Activated naive CD8-positive, alpha-beta T cell treated with anti-CD3 and anti-CD28 coated beads, Interleukin-2, amount 50 U/mL, for 24 hours (primary cell): ENCODE data around the gene CLDN6.
A peak's percentile ranks its signal among the peaks of the same experiment; 100 is the strongest.

Experiments
- ATAC-seq: fragments of 150-1000 bp; cut with Tn5 transposase; one replicate; pipeline ENCODE4 v1.10.0; 2021
- DNase-seq: peaks from one replicate; pipeline ENCODE4 v3.0.0; 2021
- H3K27ac Mint-ChIP-seq: one replicate; pipeline ENCODE4 v1.8.0; 2021; ENCODE audit warnings: mild to moderate bottlenecking, mixed read lengths
- H3K27me3 Mint-ChIP-seq: one replicate; pipeline ENCODE4 v1.8.0; 2021; ENCODE audit warnings: mixed read lengths
- H3K36me3 Mint-ChIP-seq: one replicate; pipeline ENCODE4 v1.8.0; 2021; ENCODE audit warnings: low read depth, mixed read lengths
- H3K4me1 Mint-ChIP-seq: one replicate; pipeline ENCODE4 v1.8.0; 2021; ENCODE audit warnings: mixed read lengths
- H3K4me3 Mint-ChIP-seq: one replicate; pipeline ENCODE4 v1.8.0; 2021; ENCODE audit warnings: mild to moderate bottlenecking, moderate library complexity, mixed read lengths
- H3K9me3 Mint-ChIP-seq: one replicate; pipeline ENCODE4 v1.8.0; 2021; ENCODE audit warnings: mixed read lengths

CLDN6 gene

DNA sequence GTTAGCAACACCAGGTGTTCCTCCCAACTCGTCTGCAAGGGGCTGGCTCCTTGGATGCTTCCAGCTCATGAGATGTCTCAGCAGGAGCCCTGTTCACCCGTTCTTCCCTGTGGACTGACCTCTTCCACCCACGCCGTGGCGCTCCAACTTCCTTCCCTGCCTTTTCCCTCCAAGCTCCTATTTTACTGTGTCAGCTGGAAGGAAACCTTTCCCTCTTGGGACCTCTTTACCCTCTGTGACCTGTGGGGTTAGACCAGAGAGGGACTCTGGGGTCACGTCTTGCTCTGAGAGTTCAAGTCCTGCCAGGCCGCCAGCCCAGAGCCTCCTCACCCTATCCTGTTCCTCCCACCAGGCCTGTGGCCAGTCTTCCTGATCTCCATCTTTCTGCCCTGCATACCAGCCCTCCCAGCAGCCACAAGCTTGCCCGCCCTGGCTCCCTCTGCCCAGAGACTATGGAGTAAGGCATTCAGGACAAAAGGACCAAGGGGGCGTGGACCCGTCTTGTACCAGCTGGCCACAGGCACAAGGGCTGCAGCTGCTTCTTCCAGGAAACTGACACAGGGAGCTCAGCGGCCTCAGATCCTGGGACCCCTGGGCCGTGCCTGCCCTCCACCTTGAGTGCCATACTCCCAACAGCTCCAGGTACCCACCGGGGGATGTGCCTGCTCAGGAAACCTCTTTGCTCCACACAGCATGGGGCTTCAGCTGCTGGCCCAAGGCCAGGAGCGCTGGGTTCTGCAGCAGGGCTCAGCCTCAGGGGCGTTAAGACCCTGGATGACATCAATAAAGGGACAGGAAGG is 45.8 kb downstream of the CLDN6 start:
- Mint-ChIP-seq H3K9me3 (no peaks in the 10 kb centered on the region), H3K4me1 (peaks cover 20% of the 10 kb centered on the region), H3K36me3 (peaks cover 18% of the 10 kb centered on the region), H3K4me3 (peak overlapping the region; percentile 42), H3K27me3 (peaks cover 10% of the 10 kb centered on the region), H3K27ac (peak overlapping the region; percentile 59)
- no peak for ATAC-seq
- no peak for DNase-seq

DNA sequence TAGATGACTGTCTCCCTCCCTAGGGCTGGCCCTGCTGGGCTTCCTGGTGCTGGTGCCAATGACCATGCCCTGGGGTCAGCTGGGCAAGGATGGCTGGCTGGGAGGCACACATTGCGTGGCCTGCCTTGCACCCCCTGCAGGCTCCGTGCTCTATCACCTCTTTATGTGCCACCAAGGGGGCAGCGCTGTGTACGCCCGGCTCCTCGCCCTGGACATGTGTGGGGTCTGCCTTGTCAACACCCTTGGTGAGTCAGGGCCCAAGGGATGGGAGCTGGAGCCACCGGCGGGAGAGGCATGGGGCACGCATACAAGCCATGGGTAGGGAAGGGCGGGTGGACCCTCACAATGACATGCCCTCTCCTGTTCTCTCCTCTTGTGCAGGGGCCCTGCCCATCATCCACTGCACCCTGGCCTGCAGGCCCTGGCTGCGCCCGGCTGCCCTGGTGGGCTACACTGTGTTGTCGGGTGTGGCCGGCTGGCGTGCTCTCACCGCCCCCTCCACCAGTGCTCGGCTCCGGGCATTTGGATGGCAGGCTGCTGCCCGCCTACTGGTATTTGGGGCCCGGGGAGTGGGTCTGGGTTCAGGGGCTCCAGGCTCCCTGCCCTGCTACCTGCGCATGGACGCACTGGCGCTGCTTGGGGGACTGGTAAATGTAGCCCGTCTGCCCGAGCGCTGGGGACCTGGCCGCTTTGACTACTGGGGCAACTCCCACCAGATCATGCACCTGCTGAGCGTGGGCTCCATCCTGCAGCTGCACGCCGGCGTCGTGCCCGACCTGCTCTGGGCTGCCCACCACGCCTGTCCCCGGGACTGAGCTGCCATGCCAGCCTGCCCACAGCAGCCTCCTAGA is 46.6 kb downstream of the CLDN6 start:
- ATAC-seq (no peak), DNase-seq (no peak)
- Mint-ChIP-seq H3K9me3 (no peaks in the 10 kb centered on the region), H3K4me1 (peaks cover 20% of the 10 kb centered on the region), H3K27me3 (peaks cover 12% of the 10 kb centered on the region), H3K36me3 (peaks cover 18% of the 10 kb centered on the region), H3K27ac (no peak overlapping the region), H3K4me3 (peak overlapping the region; percentile 74)

DNA sequence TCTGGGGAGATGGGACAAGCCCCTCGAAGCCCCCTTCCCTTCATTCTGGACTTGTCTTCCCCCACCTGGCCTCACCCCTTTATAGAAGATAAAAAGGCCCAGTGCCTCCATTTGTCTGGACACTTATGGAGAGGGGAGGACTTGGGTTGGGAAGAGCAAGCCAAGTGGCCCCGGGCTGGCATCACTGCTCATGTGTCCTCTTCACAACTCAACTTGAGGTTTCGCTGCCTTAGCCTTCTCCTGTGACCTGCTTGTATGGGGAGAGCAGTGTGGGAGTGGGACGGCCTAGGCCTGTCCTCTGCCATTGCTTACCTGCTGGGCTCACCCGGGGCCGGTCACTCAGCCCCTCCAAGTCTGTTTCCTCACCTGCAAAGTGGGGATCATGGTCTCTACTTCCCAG is 47.4 kb downstream of the CLDN6 start:
- no peaks in the 10 kb centered on the region for H3K9me3 Mint-ChIP-seq
- peaks cover 18% of the 10 kb centered on the region for H3K36me3 Mint-ChIP-seq
- peak overlapping the region; percentile 74 for H3K4me3 Mint-ChIP-seq
- H3K27ac Mint-ChIP-seq: no peak overlapping the region
- DNase-seq (no peak), ATAC-seq (no peak)
- H3K27me3 Mint-ChIP-seq: peaks cover 19% of the 10 kb centered on the region
- peaks cover 24% of the 10 kb centered on the region for H3K4me1 Mint-ChIP-seq

DNA sequence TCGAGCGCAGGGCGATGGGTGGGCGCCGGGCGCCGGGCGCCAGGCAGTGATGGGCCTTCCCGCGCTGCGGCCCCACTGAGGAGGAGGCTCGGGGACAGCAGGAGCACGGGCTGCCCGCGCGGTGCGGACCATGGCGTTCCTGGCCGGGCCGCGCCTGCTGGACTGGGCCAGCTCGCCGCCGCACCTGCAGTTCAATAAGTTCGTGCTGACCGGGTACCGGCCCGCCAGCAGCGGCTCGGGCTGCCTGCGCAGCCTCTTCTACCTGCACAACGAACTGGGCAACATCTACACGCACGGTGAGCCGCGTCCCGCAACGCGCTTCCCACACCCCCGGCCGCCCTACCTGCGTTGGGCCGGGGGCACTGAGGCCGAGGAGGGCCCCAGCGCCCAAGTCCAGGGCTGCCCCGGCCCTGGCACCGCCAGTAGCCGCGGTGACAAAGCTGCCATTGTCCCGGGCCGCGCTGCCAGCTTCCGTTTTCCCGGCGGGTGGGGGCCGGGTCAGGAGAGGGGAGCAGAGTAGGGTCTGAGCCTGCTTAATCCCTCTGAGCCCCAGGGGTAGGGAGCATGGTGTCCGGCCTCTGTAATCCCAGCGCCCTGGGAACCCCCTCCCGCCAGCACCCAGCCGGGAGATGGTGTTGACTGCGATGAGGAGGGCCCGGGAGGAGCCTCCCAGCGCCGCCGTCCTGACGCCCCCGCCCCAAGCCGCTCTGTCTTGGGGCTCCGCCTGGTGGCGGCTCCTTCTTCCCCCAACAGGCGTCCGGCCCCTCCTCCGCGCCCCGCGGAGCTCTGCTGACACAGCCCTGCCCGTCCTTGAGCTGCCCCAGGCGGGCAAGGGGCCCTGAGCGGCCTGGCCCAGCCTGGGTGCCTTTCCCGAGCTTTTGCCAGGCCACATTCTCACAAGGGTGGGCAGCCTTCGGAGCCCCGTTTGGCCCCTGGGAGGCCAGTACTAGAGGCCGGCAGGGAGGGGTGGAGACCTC is 48.1 kb downstream of the CLDN6 start:
- no peaks in the 10 kb centered on the region for H3K9me3 Mint-ChIP-seq
- peaks cover 18% of the 10 kb centered on the region for H3K36me3 Mint-ChIP-seq
- H3K4me3 Mint-ChIP-seq: peak overlapping the region; percentile 74
- H3K4me1 Mint-ChIP-seq: peaks cover 28% of the 10 kb centered on the region
- DNase-seq: peak; percentile 90
- H3K27ac Mint-ChIP-seq: no peak overlapping the region
- peak; percentile 78 for ATAC-seq
- H3K27me3 Mint-ChIP-seq: peaks cover 24% of the 10 kb centered on the region

DNA sequence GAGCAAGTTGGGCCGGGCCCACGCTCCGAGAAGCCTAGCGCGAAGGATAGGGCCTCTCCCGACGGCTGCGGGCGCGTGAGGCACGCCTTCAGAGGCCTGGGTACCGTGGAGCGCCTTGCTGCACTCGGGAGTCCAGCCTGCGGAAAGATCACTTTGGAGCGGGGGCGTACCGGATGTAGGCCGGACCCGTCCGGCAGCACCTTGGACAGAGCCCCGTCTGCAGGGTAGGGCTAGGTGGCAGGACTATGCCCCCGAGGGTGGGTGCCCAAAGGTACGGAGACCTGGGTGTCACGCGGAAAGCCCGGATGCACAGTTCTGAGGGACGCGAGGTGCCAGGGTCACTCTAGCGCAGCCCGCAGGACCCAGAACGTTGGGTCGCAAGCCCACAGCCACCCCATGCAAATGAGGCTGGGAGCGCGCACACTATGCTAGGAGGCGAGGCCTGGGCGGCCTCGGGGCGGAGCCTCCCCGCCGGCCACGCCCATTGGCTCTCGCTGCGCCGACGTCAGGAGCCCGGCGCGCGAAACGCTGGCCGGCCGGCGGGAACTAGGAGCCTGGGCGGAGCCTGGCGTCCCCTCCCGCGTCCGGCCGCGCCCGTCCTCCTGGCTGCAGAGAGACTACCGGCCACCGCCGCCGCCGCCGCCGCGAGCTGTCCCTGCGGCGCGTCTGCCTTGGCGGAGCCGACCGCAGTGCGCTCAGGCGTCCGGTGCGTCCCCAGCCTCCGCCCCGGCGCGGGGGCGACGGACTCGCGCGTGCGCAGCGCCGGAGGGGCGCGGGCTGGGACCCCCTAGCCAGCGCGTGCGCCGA is 49.0 kb downstream of the CLDN6 start, which contains the start of gene PAQR4:
PAQR4 (plus strand) TSS at position 611 of the 807 bp plus-strand sequence. CDS start 327 bp downstream, outside the sequence.
- Mint-ChIP-seq H3K4me3 (peak within 1 kb of the TSS; percentile 74), H3K27ac (no peak within 1 kb of the TSS), H3K27me3 (peaks cover 27% of the 10 kb centered on the region), H3K4me1 (peaks cover 31% of the 10 kb centered on the region), H3K36me3 (peaks cover 18% of the 10 kb centered on the region), H3K9me3 (no peaks in the 10 kb centered on the region)
- DNase-seq: peak; percentile 88
- peak; percentile 68 for ATAC-seq

DNA sequence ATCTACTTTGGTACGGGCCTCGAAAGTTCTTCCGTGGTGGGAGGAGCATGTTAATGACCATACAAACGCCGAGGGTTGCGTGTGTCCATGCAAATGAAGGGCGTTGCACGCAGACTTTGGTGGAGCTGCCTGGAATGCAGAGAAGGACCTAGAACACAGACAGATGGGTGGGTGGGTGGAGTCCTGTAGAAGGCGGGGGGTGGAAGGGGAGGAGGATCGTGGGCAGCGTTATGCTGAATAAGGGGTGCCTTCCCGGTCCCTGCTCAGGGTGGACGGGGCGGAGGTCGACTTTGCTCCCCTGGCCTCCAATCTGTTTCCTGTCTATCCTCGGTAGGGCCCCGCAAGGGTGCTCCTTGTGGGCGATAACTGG is 49.6 kb downstream of the CLDN6 start:
- no peak for DNase-seq
- ATAC-seq: no peak
- no peak overlapping the region for H3K27ac Mint-ChIP-seq
- H3K27me3 Mint-ChIP-seq: peaks cover 30% of the 10 kb centered on the region
- H3K9me3 Mint-ChIP-seq: no peaks in the 10 kb centered on the region
- H3K36me3 Mint-ChIP-seq: peaks cover 17% of the 10 kb centered on the region
- peak overlapping the region; percentile 69 for H3K4me3 Mint-ChIP-seq
- H3K4me1 Mint-ChIP-seq: peaks cover 34% of the 10 kb centered on the region

DNA sequence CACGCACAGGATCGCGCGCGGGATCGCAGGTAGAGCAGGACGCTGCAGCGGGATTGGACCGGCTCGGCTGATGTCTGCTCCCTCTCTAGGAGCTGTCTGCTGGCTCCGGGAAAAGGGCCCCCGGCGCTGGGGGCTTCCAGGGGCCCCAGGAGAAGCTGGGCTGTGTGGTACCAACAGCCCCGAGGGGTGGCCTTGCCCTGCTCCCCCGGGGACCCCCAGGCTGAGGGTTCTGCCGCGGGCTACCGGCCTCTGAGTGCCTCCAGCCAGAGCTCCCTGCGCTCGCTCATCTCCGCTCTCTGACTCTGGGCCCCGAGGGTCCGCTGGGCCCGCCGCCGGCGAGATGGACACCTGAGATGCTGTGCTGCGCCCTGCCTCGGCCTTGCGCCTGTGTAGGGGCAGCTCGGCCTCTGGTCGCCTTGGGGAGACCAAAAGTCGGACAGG is 50.2 kb downstream of the CLDN6 start:
- H3K36me3 Mint-ChIP-seq: peaks cover 15% of the 10 kb centered on the region
- peaks cover 32% of the 10 kb centered on the region for H3K27me3 Mint-ChIP-seq
- no peaks in the 10 kb centered on the region for H3K9me3 Mint-ChIP-seq
- no peak overlapping the region for H3K4me3 Mint-ChIP-seq
- H3K27ac Mint-ChIP-seq: no peak overlapping the region
- DNase-seq: no peak
- peaks cover 37% of the 10 kb centered on the region for H3K4me1 Mint-ChIP-seq
- ATAC-seq: no peak

DNA sequence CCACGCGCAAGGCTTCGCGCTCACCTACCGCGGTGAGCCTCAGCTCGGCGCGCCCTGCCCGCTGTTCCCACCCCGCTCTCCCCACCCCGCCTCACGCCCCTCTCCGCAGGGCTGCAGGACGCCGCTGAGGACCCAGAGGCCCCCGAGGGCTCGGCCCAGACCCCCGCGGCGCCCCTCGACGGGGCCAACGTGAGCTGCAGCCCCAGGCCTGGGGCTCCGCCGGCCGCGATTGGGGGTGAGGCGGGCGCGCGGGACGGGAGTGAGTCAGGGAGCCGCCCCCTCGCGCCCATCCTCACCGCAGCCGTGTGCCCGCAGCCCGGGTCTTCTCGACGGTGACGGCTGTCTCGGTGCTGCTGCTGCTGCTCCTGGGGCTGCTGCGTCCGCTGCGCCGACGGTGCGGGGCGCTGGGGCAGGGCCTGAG is 50.8 kb downstream of the CLDN6 start:
- H3K4me1 Mint-ChIP-seq: peaks cover 37% of the 10 kb centered on the region
- no peak overlapping the region for H3K4me3 Mint-ChIP-seq

DNA sequence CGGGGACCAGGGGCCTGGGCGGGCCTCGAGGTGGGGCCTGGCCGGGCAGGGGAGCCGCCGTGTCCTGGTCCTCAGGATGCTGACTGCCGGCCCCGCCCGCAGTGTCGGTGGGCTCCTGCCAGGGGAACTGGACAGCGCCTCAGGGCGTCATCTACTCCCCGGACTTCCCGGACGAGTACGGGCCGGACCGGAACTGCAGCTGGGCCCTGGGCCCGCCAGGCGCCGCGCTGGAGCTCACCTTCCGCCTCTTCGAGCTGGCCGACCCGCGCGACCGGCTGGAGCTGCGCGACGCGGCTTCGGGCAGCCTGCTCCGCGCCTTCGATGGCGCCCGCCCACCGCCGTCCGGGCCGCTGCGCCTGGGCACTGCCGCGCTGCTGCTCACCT is 51.2 kb downstream of the CLDN6 start:
- peaks cover 5% of the 10 kb centered on the region for H3K36me3 Mint-ChIP-seq
- ATAC-seq: no peak
- no peaks in the 10 kb centered on the region for H3K9me3 Mint-ChIP-seq
- peaks cover 39% of the 10 kb centered on the region for H3K27me3 Mint-ChIP-seq
- peaks cover 37% of the 10 kb centered on the region for H3K4me1 Mint-ChIP-seq
- H3K4me3 Mint-ChIP-seq: no peak overlapping the region
- no peak for DNase-seq
- no peak overlapping the region for H3K27ac Mint-ChIP-seq

More for the DNA sequence above, 50.8 kb downstream of the CLDN6 start:
- H3K36me3 Mint-ChIP-seq: peaks cover 9% of the 10 kb centered on the region
- H3K9me3 Mint-ChIP-seq: no peaks in the 10 kb centered on the region
- ATAC-seq: no peak
- H3K27me3 Mint-ChIP-seq: peaks cover 36% of the 10 kb centered on the region
- no peak for DNase-seq
- H3K27ac Mint-ChIP-seq: no peak overlapping the region

DNA sequence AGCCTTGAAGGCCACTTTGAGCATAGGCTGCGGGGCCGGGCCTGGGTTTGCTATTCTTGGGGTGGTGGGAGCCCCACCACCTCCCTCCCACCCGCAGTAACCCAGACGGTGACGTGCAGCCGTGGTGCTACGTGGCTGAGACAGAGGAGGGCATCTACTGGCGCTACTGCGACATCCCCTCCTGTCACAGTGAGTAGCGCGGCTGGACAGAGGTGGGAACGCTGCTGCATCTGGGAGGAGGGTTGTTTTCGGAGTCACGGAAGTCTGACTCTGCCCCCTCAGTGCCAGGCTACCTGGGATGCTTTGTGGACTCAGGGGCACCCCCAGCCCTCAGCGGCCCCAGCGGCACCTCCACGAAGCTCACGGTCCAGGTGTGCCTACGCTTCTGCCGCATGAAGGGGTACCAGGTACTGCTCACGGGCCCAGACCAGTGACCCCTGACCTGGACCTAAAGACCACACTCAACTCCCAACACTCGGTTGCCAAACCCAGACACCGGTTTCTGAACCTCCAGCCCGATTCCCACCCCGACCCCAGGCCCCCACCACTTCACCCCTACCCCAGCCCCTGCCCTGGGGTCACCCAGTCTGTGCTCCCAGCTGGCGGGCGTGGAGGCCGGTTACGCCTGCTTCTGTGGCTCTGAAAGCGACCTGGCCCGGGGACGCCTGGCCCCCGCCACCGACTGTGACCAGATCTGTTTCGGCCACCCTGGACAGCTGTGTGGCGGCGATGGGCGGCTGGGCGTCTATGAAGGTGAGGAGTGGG is 51.8 kb downstream of the CLDN6 start:
- Mint-ChIP-seq H3K36me3 (peaks cover 5% of the 10 kb centered on the region), H3K27ac (no peak overlapping the region), H3K9me3 (no peaks in the 10 kb centered on the region), H3K4me3 (no peak overlapping the region), H3K27me3 (peaks cover 42% of the 10 kb centered on the region), H3K4me1 (peaks cover 38% of the 10 kb centered on the region)
- DNase-seq: no peak
- ATAC-seq: no peak
